Kidney tubule cell (primary cell): ENCODE measurements around the gene PLEKHG4.

Experiments
- DNase-seq: peaks from one replicate; pipeline ENCODE4 v3.0.0-alpha.2; 2018; ENCODE audit warnings: low spot score

PLEKHG4 gene

GRCh38 chr16:67326472-67327309 lies 47.4 kb downstream of the PLEKHG4 start, which contains the start of the genes KCTD19 and LRRC36:
Gene KCTD19, minus strand, starts transcription at chr16:67326741. Its CDS starts 34 bp downstream, at chr16:67326707.
Gene LRRC36, plus strand, starts transcription at chr16:67326815. Its CDS starts 48 bp downstream, at chr16:67326863.
- DNase-seq, result peak; percentile 74

GRCh38 chr16:67327743-67328142 lies 48.4 kb downstream of the PLEKHG4 start:
- DNase-seq, result no peak

GRCh38 chr16:67329901-67330300 lies 50.6 kb downstream of the PLEKHG4 start:
- DNase-seq, result peak; percentile 63

- DNase-seq, result no peak
These were observed 54.0 kb downstream of the PLEKHG4 start for GRCh38 chr16:67333315-67333714.

GRCh38 chr16:67336116-67336515 lies 56.8 kb downstream of the PLEKHG4 start:
- no peak for DNase-seq

GRCh38 chr16:67336648-67337047 lies 57.3 kb downstream of the PLEKHG4 start:
- peak; percentile 58 for DNase-seq
